Endothelial cell of umbilical vein (primary cell): ENCODE data around the gene CLDN8. TPM values are rescaled to one million over a fixed set of nuclear protein-coding genes. Genes with fewer than 3 reads are reported as not detected.

ENCODE experiments used
- BruUV-seq: library from RNA; stranded (reverse); fragments of 400-500 nt; replicated peaks from 2 replicates; lab custom pipeline; 2021; lab: Mats Ljungman, UMichigan
- CTCF ChIA-PET: fragments of 300-600, 350-600 bp; sonication (Branson Sonifier 250); formaldehyde crosslinking; loops from one replicate; lab custom pipeline; 2021; ENCODE audit warnings: antibody characterized with exemption, inconsistent platforms; lab: Charles Lee
- POLR2A ChIA-PET: fragments of 300-600, 350-600 bp; sonication (Branson Sonifier 250); formaldehyde crosslinking; loops from one replicate; lab custom pipeline; 2021; ENCODE audit warnings: antibody characterized with exemption, inconsistent platforms; lab: Charles Lee
- DNase-seq: peaks from one replicate; pipeline ENCODE4 v3.0.0-alpha.2; 2011; ENCODE audit warnings: low read depth, low spot score
- FAIRE-seq: peaks from 2 replicates; lab custom pipeline; 2011; peaks lifted over from hg19 to GRCh38; lab: Jason Lieb, UNC
- H2AFZ ChIP-seq: 2 replicates; pipeline ENCODE4 v1.6.0; 2012; ENCODE audit warnings: low read depth, low read length, control low read depth, inconsistent platforms
- H3K27ac ChIP-seq: 2 replicates; pipeline ENCODE4 v1.5.1; 2011; ENCODE audit warnings: low read depth, mild to moderate bottlenecking, control low read depth, low read length, moderate library complexity; ENCODE audit not compliant: insufficient read depth
- H3K27me3 ChIP-seq, 2 experiments: 2 replicates each; pipeline versions ENCODE4 v1.6.0 to v1.6.1; 2011; ENCODE audit warnings: low read length in 2 of 2, mixed read lengths in 1 of 2; ENCODE audit not compliant: control insufficient read depth in 2 of 2, insufficient read depth in 2 of 2
- H3K36me3 ChIP-seq, 2 experiments: 2 replicates in 1 of 2; 3 replicates in 1 of 2; pipeline ENCODE4 v1.5.1; 2011; ENCODE audit warnings: low read length in 2 of 2, mild to moderate bottlenecking in 1 of 2, moderate library complexity in 1 of 2; ENCODE audit not compliant: control insufficient read depth in 2 of 2, insufficient read depth in 2 of 2; ENCODE audit errors: extremely low read depth in 1 of 2
- H3K4me1 ChIP-seq: 3 replicates; pipeline ENCODE4 v1.5.1; 2011; ENCODE audit warnings: mild to moderate bottlenecking, low read length; ENCODE audit not compliant: control insufficient read depth, insufficient read depth; ENCODE audit errors: extremely low read depth
- H3K4me2 ChIP-seq: 2 replicates; pipeline ENCODE4 v1.6.1; 2011; ENCODE audit warnings: low read length, control low read depth, mixed read lengths; ENCODE audit not compliant: insufficient read depth
- H3K4me3 ChIP-seq, 3 experiments: fragments of 200-600 bp in 1 of 3; sonication (generic), shearing (Covaris generic) in 1 of 3; replicated peaks in 1 of 3; 2 replicates each; pipeline ENCODE4 v1.5.1; 2011 to 2016; ENCODE audit warnings: control low read depth in 3 of 3, low read length in 3 of 3, mild to moderate bottlenecking in 2 of 3, inconsistent platforms in 1 of 3, low read depth in 1 of 3, moderate library complexity in 1 of 3; ENCODE audit not compliant: insufficient read depth in 1 of 3
- H3K79me2 ChIP-seq: 2 replicates; pipeline ENCODE4 v1.6.0; 2012; ENCODE audit warnings: low read length, inconsistent platforms; ENCODE audit not compliant: control insufficient read depth, insufficient read depth
- H3K9ac ChIP-seq: replicated peaks from 2 replicates; pipeline ENCODE3; 2011; ENCODE audit warnings: low read length, control low read depth; ENCODE audit not compliant: insufficient read depth; ENCODE audit errors: extremely low read depth
- H3K9me1 ChIP-seq: replicated peaks from 3 replicates; pipeline ENCODE4 v1.6.0; 2011; ENCODE audit warnings: mild to moderate bottlenecking, low read length; ENCODE audit not compliant: control insufficient read depth, insufficient read depth; ENCODE audit errors: extremely low read depth
- H3K9me3 ChIP-seq: replicated peaks from 2 replicates; pipeline ENCODE4 v1.5.1; 2012; ENCODE audit warnings: low read length, inconsistent platforms; ENCODE audit not compliant: control insufficient read depth, insufficient read depth
- H4K20me1 ChIP-seq: replicated peaks from 2 replicates; pipeline ENCODE3; 2011; ENCODE audit warnings: mild to moderate bottlenecking, low read length; ENCODE audit not compliant: control insufficient read depth, insufficient read depth; ENCODE audit errors: extremely low read depth
- CTCF ChIP-seq, 2 donors: IDR thresholded peaks; 1 replicate in 1 of 2; 2 replicates in 1 of 2; pipeline ENCODE4 v1.5.1; 2011; ENCODE audit warnings: low read length in 2 of 2, mild to moderate bottlenecking in 2 of 2, moderate library complexity in 2 of 2, control low read depth in 1 of 2, inconsistent platforms in 1 of 2, low read depth in 1 of 2; ENCODE audit not compliant: insufficient read depth in 1 of 2; ENCODE audit errors: extremely low read depth in 1 of 2
- EZH2 ChIP-seq: IDR thresholded peaks from 2 replicates; pipeline ENCODE4 v1.6.1; 2012; ENCODE audit warnings: borderline replicate concordance, low read depth, mild to moderate bottlenecking, moderate library complexity, low read length, inconsistent platforms; ENCODE audit not compliant: severe bottlenecking
- FOS ChIP-seq: IDR thresholded peaks from 2 replicates; pipeline ENCODE4 v1.6.1; 2011; ENCODE audit warnings: mild to moderate bottlenecking, low read length, moderate library complexity, borderline replicate concordance; ENCODE audit not compliant: insufficient read depth
- GATA2 ChIP-seq: IDR thresholded peaks from 2 replicates; pipeline ENCODE4 v1.7.0; 2011; ENCODE audit warnings: low read depth, mild to moderate bottlenecking, moderate library complexity, mixed read lengths, low read length; ENCODE audit not compliant: insufficient read length, insufficient read depth
- JUN ChIP-seq: IDR thresholded peaks from 2 replicates; pipeline ENCODE4 v1.6.1; 2011; ENCODE audit warnings: borderline replicate concordance, low read depth; ENCODE audit not compliant: insufficient read length, insufficient read depth
- MYC ChIP-seq: IDR thresholded peaks from one replicate; pipeline ENCODE4 v1.6.1; 2011; ENCODE audit warnings: mild to moderate bottlenecking, low read depth, low read length
- POLR2A ChIP-seq: IDR thresholded peaks from 2 replicates; pipeline ENCODE4 v1.6.1; 2012; ENCODE audit warnings: low read depth, mild to moderate bottlenecking, control low read depth, low read length
- POLR2AphosphoS5 ChIP-seq: IDR thresholded peaks from 2 replicates; pipeline ENCODE4 v1.6.1; 2012; ENCODE audit warnings: low read depth, mild to moderate bottlenecking, control low read depth, low read length, moderate library complexity; ENCODE audit not compliant: insufficient read depth
- dilution Hi-C: fragments of 300-500 bp; cut with MboI; formaldehyde crosslinking; loops from one replicate; pipeline ENCODE4 v1.15.0; 2019; ENCODE audit warnings: low sequenced_read_pairs; ENCODE audit not compliant: extremely low pct_ligation_motif_present
- intact Hi-C: fragments of 100-400 bp; cut with micrococcal nuclease; formaldehyde crosslinking; loops from one replicate; pipeline ENCODE4 v1.10.0; 2022
- polyA plus RNA-seq, 4 experiments: library from polyadenylated mRNA; depleted of rRNA in 3 of 4; stranded (reverse) in 3 of 4; unstranded in 1 of 4; fragments of >200 nt; gene quantifications; 2 replicates each; pipeline versions ENCODE4 v1.2.1 to v1.2.3, GENCODE V29; 2011 to 2012; ENCODE audit warnings: missing spikeins in 1 of 4
- total RNA-seq: library from RNA; stranded (reverse); gene quantifications from 2 replicates; pipeline ENCODE4 v1.2.3, GENCODE V29; 2021
- TF ChIP-seq, protein P1 (sequence below): IDR thresholded peaks from 2 replicates; pipeline ENCODE4 v1.6.1; 2011; ENCODE audit not compliant: insufficient read depth, insufficient read length

Gene CLDN8
- total and polyA plus RNA-seq, 2 donors (not counting 3 experiments of a cell fraction or from before 2014, with no cell fraction given), result not detected

DNA sequence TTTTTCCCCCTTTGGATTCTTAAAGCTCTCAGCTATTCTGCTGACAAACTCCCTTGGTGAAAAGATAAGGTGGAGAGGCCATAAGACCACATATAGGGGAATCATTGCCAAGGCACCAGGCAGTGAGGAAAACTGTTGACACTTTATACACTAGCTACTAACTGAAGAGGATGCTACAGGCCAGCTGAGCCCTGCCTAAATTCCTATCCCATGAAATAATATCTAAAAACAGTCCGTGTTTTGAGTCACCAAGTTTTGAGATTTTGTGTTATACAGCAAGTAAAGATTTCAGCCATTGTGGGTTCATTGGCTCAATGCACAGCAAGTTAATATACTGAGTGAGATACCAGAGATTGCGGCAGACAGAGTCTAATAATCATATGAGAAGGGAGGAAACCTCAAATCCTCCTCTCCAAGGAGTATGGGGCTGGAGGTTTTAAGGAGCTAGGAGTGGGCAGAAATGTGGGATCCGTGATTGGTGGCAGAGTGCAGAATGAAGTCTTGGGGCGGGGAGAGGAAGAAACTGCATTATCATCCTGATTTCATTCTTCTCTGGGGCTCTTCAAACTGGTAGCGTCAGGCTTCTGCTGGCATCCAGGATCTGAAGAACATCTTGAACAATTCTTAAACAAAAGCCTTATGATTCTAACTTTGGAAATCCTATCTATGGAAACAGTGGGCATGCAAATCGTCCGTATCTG, 9.2 kb downstream of the CLDN8 start:
- H3K4me1 ChIP-seq, result no peaks in the 10 kb centered on the region
- ChIA-PET CTCF (no interaction called here), POLR2A (no interaction called here)
- H3K27ac ChIP-seq, result no peak overlapping the region
- H3K9ac ChIP-seq, result no peak overlapping the region
- FAIRE-seq (no peak), DNase-seq (no peak)
- TF ChIP-seq MYC (no peak), EZH2 (no peak), POLR2AphosphoS5 (no peak), GATA2 (no peak), JUN (no peak)
- no peak overlapping the region for H3K4me3 ChIP-seq
- H3K27me3 ChIP-seq, result no peaks in the 10 kb centered on the region
- H3K4me2 ChIP-seq, result no peak overlapping the region
- H2AFZ ChIP-seq, result no peak overlapping the region
- H3K9me3 ChIP-seq, result no peaks in the 10 kb centered on the region
- no peaks in the 10 kb centered on the region for H3K36me3 ChIP-seq
- H3K9me1 ChIP-seq, result no peaks in the 10 kb centered on the region
- dilution Hi-C loops, result no loop called here
- no TSS peak for BruUV-seq
- no peaks in the 10 kb centered on the region for H3K79me2 ChIP-seq
- no peaks in the 10 kb centered on the region for H4K20me1 ChIP-seq
- intact Hi-C loops, result no loop called here

GRCh38 chr21:30200000-30200399, 15.9 kb downstream of the CLDN8 start:
- Histone ChIP-seq H3K4me3 (no peak overlapping the region), H3K4me2 (no peak overlapping the region), H3K27ac (no peak overlapping the region), H3K9ac (no peak overlapping the region), H2AFZ (no peak overlapping the region), H3K9me3 (no peaks in the 10 kb centered on the region), H4K20me1 (no peaks in the 10 kb centered on the region), H3K27me3 (no peaks in the 10 kb centered on the region), H3K4me1 (no peaks in the 10 kb centered on the region), H3K9me1 (no peaks in the 10 kb centered on the region), H3K36me3 (no peaks in the 10 kb centered on the region), H3K79me2 (no peaks in the 10 kb centered on the region)
- TF ChIP-seq CTCF (IDR thresholded peaks at IDR 0.05; ENCODE audit: extremely low read depth in 1 of 2, insufficient read depth in 1 of 2, low read depth in 1 of 2, low read length in 2 of 2) (no peak), FOS (no peak), GATA2 (no peak), EZH2 (no peak), POLR2AphosphoS5 (no peak), POLR2A (no peak), JUN (no peak), MYC (no peak)
- TF ChIP-seq, protein P1, sequence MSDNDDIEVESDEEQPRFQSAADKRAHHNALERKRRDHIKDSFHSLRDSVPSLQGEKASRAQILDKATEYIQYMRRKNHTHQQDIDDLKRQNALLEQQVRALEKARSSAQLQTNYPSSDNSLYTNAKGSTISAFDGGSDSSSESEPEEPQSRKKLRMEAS, result no peak
- intact Hi-C loops, result no loop called here
- dilution Hi-C loops, result no loop called here
- FAIRE-seq (no peak), DNase-seq (no peak)
- no TSS peak for BruUV-seq
- POLR2A ChIA-PET, result no interaction called here
- CTCF ChIA-PET, result no interaction called here
